ENCODE data around the gene CXCL5.
A peak's percentile ranks its signal among the peaks of the same experiment; 100 is the strongest.

DNA sequence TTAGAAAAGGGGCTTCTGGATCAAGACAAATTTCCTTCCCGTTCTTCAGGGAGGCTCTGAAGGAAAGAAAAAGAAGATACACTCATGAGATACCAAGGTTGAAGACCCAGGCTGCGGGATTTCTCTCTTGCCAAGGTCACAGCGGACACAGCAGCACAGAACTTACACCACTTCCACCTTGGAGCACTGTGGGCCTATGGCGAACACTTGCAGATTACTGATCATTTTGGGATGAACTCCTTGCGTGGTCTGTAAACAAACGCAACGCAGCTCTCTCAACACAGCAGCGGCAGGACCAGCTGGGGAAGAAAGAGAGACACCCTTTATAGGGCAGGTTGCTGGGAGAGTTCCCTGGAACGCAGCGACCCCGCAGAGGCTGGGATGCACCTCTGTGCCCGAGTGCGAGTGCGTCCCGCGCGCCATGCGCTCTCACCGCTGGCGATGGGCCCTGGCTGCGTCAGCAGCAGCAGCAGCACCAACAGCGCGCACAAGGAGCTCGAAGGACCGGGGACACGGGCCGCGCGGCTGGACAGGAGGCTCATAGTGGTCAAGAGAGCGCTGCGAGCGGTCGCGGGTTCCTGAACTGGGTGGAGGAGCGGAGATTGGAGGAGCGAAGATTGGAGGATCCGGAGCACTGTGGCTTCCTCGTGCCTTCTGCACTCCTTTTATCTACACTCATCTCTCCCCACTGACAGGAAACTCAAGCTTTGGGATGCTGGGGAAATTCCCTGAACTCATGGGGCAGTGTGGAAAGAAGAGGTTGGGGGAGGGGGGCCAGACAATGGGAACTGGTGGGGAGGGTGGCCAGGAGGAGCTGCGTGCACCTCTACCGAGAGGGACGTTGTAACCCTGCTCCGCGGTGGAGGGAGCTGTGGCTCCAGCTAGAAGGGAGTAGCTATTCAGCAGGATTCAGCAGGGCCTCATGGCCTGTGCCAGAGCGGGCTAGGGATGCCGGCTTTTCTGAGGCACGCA is at the start of gene CXCL5:
- TF ChIP-seq, protein P1, sequence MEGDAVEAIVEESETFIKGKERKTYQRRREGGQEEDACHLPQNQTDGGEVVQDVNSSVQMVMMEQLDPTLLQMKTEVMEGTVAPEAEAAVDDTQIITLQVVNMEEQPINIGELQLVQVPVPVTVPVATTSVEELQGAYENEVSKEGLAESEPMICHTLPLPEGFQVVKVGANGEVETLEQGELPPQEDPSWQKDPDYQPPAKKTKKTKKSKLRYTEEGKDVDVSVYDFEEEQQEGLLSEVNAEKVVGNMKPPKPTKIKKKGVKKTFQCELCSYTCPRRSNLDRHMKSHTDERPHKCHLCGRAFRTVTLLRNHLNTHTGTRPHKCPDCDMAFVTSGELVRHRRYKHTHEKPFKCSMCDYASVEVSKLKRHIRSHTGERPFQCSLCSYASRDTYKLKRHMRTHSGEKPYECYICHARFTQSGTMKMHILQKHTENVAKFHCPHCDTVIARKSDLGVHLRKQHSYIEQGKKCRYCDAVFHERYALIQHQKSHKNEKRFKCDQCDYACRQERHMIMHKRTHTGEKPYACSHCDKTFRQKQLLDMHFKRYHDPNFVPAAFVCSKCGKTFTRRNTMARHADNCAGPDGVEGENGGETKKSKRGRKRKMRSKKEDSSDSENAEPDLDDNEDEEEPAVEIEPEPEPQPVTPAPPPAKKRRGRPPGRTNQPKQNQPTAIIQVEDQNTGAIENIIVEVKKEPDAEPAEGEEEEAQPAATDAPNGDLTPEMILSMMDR (IDR thresholded peaks at IDR 0.05) = peak in 1 of 4 donors; percentile 9
- TF ChIP-seq POLR2A (IDR thresholded peaks at IDR 0.05) = no peak
